GM13976 (cell line): ENCODE measurements around the gene SFMBT2.

Source experiments
- DNase-seq: peaks from one replicate; pipeline ENCODE4 v3.0.0; 2012; ENCODE audit warnings: low spot score
- CTCF ChIP-seq: IDR thresholded peaks from 2 replicates; pipeline ENCODE4 v1.5.1; 2012; ENCODE audit warnings: borderline replicate concordance, mild to moderate bottlenecking; ENCODE audit not compliant: insufficient read depth; ENCODE audit errors: extremely low read depth, missing control alignments, control extremely low read depth
- in situ Hi-C: fragments of 300-500 bp; cut with MboI; formaldehyde crosslinking; loops from one replicate; pipeline ENCODE4 v1.12.0; 2022; ENCODE audit warnings: low sequenced_read_pairs, mixed read lengths, inconsistent platforms; ENCODE audit not compliant: unreplicated experiment

The SFMBT2 gene

DNA sequence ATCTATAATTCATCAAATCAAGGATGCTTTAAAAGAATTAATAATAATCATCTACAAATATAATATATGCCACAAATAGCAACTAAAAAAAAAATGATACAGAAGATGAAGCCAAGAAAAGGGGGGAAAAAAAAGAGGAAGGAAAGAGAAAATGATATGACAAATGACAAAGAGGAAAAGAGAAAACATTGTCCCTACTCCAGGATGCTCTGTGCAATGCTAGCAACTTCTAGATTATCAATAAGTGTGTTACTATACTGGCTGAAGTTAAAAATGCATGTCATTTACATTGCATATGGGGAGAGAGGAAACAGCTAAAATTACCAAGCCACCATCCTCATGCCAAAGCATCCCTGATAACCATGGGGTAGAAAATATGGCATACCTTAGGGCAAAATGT, 104.2 kb downstream of the SFMBT2 start:
- in situ Hi-C loops: no loop called here
- no peak for TF ChIP-seq CTCF
- no peak for DNase-seq

DNA sequence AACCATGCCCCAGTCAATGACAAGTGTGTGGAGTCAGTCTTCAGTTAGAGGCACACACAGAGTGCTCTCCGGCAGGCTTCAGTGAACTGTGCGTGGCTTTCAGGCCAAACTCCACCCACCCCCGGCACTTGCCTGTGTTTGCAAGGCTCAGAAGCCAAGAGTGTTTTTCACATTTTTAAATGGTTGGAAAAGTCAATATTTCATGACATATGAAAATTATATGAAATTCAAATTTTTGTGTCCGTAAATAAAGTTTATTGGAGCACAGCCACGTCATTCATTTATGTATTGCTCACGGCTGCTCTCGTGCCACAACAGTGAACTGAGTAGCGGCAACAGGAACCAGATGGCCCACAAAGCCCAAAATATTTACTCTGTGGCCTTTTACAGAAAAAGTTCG, 104.7 kb downstream of the SFMBT2 start:
- no peak for DNase-seq
- TF ChIP-seq CTCF: no peak
- in situ Hi-C loops: no loop called here

- no peak for TF ChIP-seq CTCF
- in situ Hi-C loops: no loop called here
- DNase-seq: no peak
These were observed 105.8 kb downstream of the SFMBT2 start for GRCh38 chr10:7305053-7305452.

- no peak for DNase-seq
- no peak for TF ChIP-seq CTCF
- in situ Hi-C loops: no loop called here
These were observed 106.7 kb downstream of the SFMBT2 start for GRCh38 chr10:7304110-7304509.

DNA sequence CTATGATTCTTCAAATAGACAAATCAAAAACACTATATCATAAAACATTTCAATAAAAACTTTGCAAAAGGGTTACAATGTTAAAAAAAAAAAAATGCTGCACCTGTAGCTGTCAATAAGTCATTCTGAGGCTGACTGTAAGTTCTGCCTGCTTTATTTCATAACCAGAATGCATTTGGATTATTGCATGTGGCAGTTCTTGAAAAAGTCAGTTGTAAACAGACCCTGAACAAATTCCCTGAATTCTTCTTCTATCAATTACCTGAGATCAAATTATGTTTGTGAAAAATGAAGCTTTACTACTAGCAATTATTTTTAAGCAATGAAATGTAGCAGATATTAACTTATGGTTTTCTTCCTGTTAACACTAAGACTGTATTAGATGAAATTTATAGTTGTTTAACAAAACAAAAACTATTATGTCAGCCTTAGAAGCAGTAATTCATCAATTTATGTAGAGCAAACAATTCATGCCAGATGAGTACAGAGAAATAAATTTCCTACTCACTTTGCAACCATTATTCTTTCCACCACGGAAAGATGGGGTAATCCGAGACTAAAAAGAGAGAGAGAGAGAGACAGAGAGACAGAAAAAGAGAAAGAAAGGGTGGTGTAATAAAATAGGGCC, 107.8 kb downstream of the SFMBT2 start:
- in situ Hi-C loops: no loop called here
- no peak for TF ChIP-seq CTCF
- DNase-seq: no peak

- TF ChIP-seq CTCF: no peak
- no peak for DNase-seq
These were observed 108.4 kb downstream of the SFMBT2 start for GRCh38 chr10:7302392-7302906.

GRCh38 chr10:7301006-7301778, 109.6 kb downstream of the SFMBT2 start:
- no peak for TF ChIP-seq CTCF
- in situ Hi-C loops: no loop called here
- no peak for DNase-seq

More at GRCh38 chr10:7302392-7302906, 108.4 kb downstream of the SFMBT2 start:
- in situ Hi-C loops: no loop called here
